Cardiac muscle cell (in vitro differentiated cells and primary cell): ENCODE data around the gene TRMT44. TPM values are rescaled to one million over a fixed set of nuclear protein-coding genes. Genes with fewer than 3 reads are reported as not detected.

Experiments used
- DNase-seq, 2 donors: peaks; one replicate each; pipeline versions ENCODE4 v3.0.0 to v3.0.0-alpha.2; 2010 to 2017; ENCODE audit warnings: low read depth in 1 of 2, low spot score in 1 of 2
- H3K27ac ChIP-seq: fragments of 200-600 bp; sonication (generic); 2 replicates; pipeline ENCODE4 v1.5.1; 2016
- H3K27me3 ChIP-seq: fragments of 200-600 bp; sonication (generic); 2 replicates; pipeline ENCODE4 v1.6.0; 2016; ENCODE audit warnings: control low read depth
- H3K36me3 ChIP-seq: fragments of 200-600 bp; sonication (generic); 2 replicates; pipeline ENCODE4 v1.5.1; 2016; ENCODE audit warnings: control low read depth
- H3K4me1 ChIP-seq: fragments of 200-600 bp; sonication (generic); 2 replicates; pipeline ENCODE4 v1.8.1; 2017; ENCODE audit warnings: low read depth, mild to moderate bottlenecking, mixed run types
- H3K4me3 ChIP-seq: fragments of 200-600 bp; sonication (generic); 2 replicates; pipeline ENCODE4 v1.5.1; 2016; ENCODE audit warnings: mild to moderate bottlenecking
- H3K9me3 ChIP-seq: fragments of 200-600 bp; sonication (generic); 2 replicates; pipeline ENCODE4 v1.5.1; 2017; ENCODE audit warnings: low read depth, mild to moderate bottlenecking, control low read depth
- polyA plus RNA-seq: library from polyadenylated mRNA; unstranded; fragments of >200 nt; fragmentation: Nextera tagmentation; extraction: Ambion mirVana; gene quantifications from 2 replicates; pipeline ENCODE4 v1.2.1, GENCODE V29; 2016
- total RNA-seq: library from RNA; depleted of rRNA; stranded (reverse); fragments of >200 nt; gene quantifications from 2 replicates; pipeline ENCODE4 v1.2.3, GENCODE V29; 2016
- TF ChIP-seq, protein P1 (sequence below): IDR thresholded peaks from 2 replicates; pipeline ENCODE4 v1.5.1; 2012; ENCODE audit warnings: low read depth, mild to moderate bottlenecking, low read length

TRMT44 gene
- total and polyA plus RNA-seq, 2 experiments from 2014 or later: 20.6 to 66.9 TPM

DNA sequence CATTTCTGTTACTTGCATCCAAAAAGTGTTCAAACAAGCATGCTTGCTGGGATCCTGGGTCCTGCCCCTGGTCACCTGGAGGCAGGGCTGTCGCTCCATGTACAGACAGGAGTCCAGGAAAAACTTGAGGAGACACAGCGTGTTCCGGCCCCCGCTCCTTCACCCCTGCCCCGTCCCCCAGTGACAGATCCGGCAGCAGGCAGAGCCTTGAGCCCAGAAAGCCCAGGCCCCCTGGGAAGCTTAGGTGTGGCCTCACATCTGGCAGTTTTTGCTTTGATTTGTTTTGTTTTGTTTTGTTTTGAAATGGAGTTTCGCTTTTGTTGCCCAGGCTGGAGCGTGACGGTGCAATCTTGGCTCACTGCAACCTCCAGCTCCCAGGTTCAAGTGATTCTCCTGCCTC, 67.0 kb downstream of the TRMT44 start:
- DNase-seq: no peak
- TF ChIP-seq, protein P1, sequence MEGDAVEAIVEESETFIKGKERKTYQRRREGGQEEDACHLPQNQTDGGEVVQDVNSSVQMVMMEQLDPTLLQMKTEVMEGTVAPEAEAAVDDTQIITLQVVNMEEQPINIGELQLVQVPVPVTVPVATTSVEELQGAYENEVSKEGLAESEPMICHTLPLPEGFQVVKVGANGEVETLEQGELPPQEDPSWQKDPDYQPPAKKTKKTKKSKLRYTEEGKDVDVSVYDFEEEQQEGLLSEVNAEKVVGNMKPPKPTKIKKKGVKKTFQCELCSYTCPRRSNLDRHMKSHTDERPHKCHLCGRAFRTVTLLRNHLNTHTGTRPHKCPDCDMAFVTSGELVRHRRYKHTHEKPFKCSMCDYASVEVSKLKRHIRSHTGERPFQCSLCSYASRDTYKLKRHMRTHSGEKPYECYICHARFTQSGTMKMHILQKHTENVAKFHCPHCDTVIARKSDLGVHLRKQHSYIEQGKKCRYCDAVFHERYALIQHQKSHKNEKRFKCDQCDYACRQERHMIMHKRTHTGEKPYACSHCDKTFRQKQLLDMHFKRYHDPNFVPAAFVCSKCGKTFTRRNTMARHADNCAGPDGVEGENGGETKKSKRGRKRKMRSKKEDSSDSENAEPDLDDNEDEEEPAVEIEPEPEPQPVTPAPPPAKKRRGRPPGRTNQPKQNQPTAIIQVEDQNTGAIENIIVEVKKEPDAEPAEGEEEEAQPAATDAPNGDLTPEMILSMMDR: no peak
- Histone ChIP-seq H3K36me3 (no peaks in the 10 kb centered on the region), H3K4me1 (no peaks in the 10 kb centered on the region), H3K9me3 (no peaks in the 10 kb centered on the region), H3K27me3 (no peaks in the 10 kb centered on the region), H3K27ac (no peak overlapping the region), H3K4me3 (no peak overlapping the region)

DNA sequence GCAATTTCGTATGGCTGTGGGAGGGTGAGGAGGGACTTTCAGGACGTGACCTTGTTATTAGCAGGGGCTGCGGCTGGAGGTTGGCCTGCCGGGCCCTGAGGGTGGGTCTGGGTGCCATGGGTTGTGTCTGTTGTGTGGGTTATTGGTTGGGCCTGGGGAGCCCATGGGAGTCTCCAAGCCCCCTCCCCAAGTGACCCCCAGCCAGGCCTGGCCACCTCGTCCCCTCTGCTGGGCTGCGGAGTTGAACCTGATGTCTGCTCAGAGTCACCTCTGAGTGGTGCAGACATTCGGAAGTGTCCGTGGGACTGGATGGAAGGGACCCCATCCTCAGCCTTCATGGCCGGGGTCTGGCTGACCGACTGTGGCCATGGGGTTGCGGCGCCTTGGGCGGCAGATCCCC, 67.7 kb downstream of the TRMT44 start:
- Histone ChIP-seq H3K9me3 (no peaks in the 10 kb centered on the region), H3K27ac (no peak overlapping the region), H3K36me3 (no peaks in the 10 kb centered on the region), H3K4me3 (no peak overlapping the region), H3K4me1 (no peaks in the 10 kb centered on the region), H3K27me3 (no peaks in the 10 kb centered on the region)
- no peak for DNase-seq
- TF ChIP-seq, protein P1: no peak

DNA sequence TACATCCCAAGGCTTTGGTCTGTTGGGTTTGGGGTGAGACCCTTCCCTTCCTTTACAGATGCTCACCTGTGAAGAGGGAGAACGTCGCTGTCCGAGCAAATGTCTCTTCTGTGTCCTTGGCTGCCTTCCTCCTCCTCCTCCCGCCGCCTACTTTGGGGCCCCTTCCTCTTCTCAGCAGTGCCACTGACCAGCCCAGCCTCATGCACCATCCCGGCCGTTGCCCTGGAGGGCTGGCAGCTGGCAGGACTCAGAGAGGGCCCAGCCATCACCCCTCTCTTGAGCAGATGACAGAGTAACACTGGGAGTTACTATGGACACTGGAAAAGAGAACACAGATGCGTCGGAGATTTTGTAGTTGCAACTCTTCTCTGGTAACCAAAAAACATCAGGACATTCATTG, 68.2 kb downstream of the TRMT44 start:
- Histone ChIP-seq H3K9me3 (no peaks in the 10 kb centered on the region), H3K36me3 (no peaks in the 10 kb centered on the region), H3K27me3 (no peaks in the 10 kb centered on the region), H3K4me3 (no peak overlapping the region), H3K4me1 (no peaks in the 10 kb centered on the region), H3K27ac (no peak overlapping the region)
- TF ChIP-seq, protein P1: no peak
- DNase-seq: no peak

DNA sequence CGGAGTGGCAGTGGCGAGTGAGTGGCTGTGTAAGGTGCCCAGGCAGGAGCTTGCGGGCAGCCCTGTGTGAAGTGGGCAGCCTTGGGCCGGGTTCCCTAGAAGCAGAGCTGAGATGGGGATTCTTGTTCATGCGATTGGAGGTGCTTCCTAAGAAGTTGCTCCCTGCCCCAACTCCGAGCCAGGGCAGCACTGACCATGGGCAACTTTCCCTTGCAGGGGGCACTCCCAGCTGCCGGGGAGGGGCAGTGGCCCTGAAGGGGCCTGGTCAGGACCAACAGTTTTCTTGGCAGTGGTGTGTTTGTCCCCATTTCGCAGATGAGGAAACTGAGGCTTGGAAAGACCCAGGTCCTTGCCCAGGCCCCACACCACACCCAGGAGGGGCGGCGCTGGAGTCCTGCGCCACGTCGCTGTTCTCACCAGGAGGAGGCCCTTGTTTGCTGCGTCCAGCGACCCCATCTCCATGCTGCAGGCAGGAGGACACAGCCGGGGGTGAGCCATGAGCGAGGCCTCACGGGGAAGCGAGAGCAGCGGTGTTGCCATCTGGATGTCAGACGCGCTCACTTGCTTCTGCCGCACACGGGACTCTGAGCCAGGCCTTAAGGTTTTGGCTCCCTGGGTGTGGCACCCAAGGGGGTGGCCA, 68.9 kb downstream of the TRMT44 start:
- Histone ChIP-seq H3K27me3 (no peaks in the 10 kb centered on the region), H3K27ac (no peak overlapping the region), H3K4me1 (no peaks in the 10 kb centered on the region), H3K36me3 (no peaks in the 10 kb centered on the region), H3K9me3 (no peaks in the 10 kb centered on the region), H3K4me3 (no peak overlapping the region)
- DNase-seq: no peak
- TF ChIP-seq, protein P1: no peak

DNA sequence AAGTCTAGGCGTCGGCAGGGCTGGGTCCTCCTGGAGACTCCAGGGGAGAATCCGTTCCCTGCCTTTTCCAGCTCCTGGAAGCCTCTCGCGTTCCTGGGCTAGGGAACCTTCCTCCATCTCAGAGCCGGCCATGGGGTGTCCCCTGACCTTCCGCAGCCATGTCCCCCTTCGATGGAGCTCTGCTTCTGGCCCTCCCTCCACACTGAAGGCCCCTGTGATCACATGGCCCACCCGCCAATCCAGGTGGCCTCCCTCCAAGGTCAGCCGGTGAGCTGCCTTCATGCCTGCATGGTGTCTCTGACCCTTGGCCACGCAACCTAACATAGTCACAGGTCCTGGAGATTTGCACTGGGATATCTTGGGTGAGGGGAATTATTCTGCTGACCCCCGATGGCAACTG, 69.6 kb downstream of the TRMT44 start:
- Histone ChIP-seq H3K27ac (no peak overlapping the region), H3K4me1 (no peaks in the 10 kb centered on the region)
- DNase-seq: no peak

More for the DNA sequence above, 69.6 kb downstream of the TRMT44 start:
- Histone ChIP-seq H3K27me3 (no peaks in the 10 kb centered on the region), H3K9me3 (no peaks in the 10 kb centered on the region), H3K36me3 (no peaks in the 10 kb centered on the region), H3K4me3 (no peak overlapping the region)
- TF ChIP-seq, protein P1: no peak
